NCI-H146 treated with DMSO at 0.1 percent for 48 hours (cell line): Measurements from ENCODE around the gene SDCCAG8.
A peak's percentile ranks its signal among the peaks of the same experiment; 100 is the strongest.
"Not testable (repeated sequence)": the region's sequence is repeated elsewhere in the genome, so short reads cannot be mapped to it uniquely, and the experiment has no call there.

Source experiments
- DNase-seq: peaks from one replicate; lab custom pipeline; 2025; ENCODE audit not compliant: unreplicated experiment; lab: John Stamatoyannopoulos, UW

Gene SDCCAG8

GRCh38 chr1:243255791-243256512 is at the start of gene SDCCAG8:
Gene SDCCAG8 (plus strand): TSS chr1:243256041. CDS start chr1:243256174, 133 bp downstream.
- peak; percentile 98 for DNase-seq

DNA sequence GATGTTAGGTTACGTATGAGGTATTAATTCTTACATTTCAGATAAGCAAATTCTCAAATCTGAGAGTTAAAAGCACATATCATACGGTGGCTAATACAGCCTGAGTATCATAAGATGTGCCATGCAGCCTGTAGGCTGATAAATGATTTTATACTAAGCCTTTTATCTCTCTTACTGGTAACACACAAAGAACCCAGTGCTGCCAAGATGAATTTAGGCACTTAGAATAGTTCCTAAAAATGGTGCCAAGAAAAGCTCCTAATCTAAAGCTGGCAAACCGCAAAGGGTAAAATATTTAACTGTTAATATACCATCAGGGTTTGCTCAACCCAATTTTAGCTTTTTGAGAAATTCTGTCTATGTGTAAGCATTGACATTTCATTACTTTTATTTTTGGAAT is 43.9 kb upstream of the SDCCAG8 start:
- DNase-seq = not testable (repeated sequence)

GRCh38 chr1:243213045-243213787 is 42.6 kb upstream of the SDCCAG8 start:
- DNase-seq = no peak

GRCh38 chr1:243215276-243215875 is 40.5 kb upstream of the SDCCAG8 start:
- DNase-seq = not testable (repeated sequence)

- no peak for DNase-seq
Measured at GRCh38 chr1:243216741-243217140, 39.1 kb upstream of the SDCCAG8 start.

- no peak for DNase-seq
Measured at GRCh38 chr1:243217349-243217748, 38.5 kb upstream of the SDCCAG8 start.

DNA sequence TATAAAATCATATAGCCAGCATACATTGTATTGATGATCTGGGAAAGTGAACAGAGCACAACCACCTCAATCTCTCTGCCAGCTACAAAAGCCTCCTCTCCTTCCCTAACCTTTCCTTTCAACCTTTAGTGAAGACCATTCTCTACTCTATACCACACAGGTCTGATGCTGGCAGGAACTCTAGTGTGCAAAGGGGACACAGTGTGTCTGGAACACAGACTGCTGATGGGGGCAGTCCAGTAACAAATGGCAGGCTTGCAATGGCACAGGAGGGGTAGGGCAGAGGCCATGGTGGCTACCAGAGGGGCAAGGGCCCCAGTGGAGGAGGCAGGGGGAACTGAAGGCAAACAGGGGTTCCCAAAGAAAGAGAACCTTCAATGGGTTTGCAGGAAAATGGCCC is 37.8 kb upstream of the SDCCAG8 start:
- no peak for DNase-seq

GRCh38 chr1:243227622-243228021 is 28.2 kb upstream of the SDCCAG8 start:
- DNase-seq = no peak

GRCh38 chr1:243229526-243229925 is 26.3 kb upstream of the SDCCAG8 start:
- no peak for DNase-seq

DNA sequence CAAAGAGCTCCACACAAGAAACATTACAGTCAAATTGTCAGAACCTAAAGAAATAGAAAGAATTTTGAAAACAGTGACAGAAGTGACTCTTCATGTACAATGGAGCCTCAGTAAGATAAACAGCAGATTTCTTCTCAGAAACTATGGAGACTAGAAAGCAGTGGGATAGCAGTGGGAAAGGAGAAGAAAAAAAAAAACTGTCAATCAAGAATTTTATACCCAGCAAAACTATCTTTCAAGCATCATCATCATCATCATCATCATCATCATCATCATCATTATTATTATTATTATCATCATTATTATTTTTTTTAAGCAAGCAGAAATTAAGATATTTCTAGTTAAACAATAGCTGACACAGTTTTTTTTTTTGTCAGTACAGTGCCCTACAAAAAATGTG is 24.9 kb upstream of the SDCCAG8 start:
- peak; percentile 6 for DNase-seq

DNA sequence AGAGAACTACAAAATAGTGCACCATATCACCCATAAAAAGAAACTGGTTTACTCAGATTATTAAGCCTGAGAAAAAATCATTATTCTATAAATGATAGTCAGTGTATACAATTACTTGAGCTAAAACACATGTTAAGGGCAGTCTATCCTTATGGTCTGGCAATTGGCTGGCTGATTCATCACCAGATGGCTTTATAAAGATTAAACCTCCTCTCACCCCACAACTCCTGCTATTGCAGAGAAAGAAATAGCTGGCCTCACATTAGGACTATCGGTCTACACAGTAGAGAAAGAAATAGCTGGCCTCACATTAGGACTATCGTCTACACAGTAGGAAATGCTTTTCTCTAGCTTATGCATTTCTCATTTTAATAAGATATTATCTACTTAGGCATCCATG is 21.9 kb upstream of the SDCCAG8 start:
- DNase-seq = no peak

- no peak for DNase-seq
Measured at GRCh38 chr1:243234978-243235647, 20.7 kb upstream of the SDCCAG8 start.

DNA sequence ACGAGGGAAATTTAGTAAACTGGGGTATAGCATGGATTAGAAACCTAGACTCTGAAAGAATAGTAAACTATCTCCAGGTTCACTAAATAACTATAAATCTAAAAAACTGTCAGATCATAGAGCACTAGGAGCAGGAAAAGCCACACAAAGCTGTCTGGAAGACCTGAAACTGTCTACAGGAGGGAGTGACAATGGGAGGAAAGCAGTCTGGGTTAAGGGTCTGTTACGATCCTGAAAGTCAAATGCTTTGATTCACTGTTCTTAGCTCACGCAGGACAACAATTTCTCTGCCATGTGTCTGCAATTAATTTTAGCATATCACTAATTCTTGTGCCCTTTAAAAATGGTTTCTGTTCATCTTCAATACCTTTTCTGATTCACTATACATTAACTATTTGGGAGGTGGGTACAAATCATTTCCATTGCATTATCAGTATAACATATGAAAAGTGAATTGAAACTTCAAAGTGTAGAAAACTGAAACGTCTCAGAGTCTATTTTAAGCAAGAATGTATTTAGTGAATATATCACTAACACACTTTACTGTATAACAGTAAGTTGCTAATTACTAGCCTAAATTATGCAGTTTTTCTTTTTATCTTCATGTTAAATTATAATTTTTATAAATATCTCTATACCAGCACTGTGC is 19.1 kb upstream of the SDCCAG8 start:
- no peak for DNase-seq

DNA sequence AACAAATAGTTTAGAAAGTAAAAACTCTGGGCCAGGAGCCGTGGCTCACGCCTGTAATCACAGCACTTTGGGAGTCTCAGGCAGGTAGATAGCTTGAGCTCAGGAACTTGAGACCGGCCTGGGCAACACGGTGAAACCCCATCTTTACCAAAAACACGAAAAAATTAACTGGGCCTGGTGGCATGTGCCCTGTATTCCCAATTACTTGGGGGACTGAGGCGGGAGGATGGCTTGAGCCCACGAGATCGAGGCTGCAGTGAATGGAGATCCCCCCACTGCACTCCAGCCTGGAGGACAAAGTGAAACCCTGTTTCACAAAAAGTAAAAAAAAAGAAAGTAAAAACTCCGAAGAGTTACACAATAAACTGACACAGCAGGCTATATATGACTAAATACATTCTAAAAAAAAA is 11.4 kb upstream of the SDCCAG8 start:
- no peak for DNase-seq

- no peak for DNase-seq
Measured at GRCh38 chr1:243246916-243247315, 8.9 kb upstream of the SDCCAG8 start.

- no peak for DNase-seq
Measured at GRCh38 chr1:243247901-243248300, 7.9 kb upstream of the SDCCAG8 start.

GRCh38 chr1:243249214-243249613 is 6.6 kb upstream of the SDCCAG8 start:
- DNase-seq = no peak

DNA sequence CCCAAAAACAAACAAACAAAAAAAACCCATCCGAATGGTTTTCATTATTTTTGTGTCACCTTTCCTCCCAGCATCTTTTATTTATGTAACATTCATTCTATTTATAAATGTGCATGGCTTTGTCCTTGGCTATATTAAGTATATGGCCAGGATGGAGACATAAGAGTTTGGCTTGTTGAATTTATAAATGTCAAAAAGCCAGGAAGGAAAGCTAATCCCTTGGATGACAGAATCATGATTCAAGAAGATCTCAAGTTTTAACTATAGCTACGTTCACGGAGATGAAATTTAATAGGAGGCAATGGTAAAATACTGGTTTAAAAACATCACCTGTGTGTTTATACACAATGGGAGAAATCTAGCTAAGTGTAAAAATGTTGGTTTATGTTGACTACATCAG is 5.7 kb upstream of the SDCCAG8 start:
- DNase-seq = no peak

DNA sequence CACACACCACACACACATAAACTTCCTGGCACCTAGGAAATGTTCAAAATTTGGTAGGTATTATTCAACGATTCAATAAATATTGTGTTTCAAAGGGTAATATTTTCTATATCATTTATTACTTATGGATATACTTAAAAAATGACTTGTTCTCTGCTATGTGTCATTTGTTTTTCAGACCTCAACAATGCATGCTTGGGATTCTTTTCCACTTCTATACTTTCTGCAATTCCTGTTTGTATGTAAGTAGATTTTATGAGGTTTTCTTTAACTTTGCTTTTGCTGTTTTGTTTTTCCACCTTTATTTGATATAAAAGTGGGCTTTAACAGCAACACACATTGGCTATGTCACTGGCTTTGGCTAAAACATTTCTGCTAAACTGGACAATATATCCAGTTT is 4.3 kb upstream of the SDCCAG8 start:
- DNase-seq = no peak

DNA sequence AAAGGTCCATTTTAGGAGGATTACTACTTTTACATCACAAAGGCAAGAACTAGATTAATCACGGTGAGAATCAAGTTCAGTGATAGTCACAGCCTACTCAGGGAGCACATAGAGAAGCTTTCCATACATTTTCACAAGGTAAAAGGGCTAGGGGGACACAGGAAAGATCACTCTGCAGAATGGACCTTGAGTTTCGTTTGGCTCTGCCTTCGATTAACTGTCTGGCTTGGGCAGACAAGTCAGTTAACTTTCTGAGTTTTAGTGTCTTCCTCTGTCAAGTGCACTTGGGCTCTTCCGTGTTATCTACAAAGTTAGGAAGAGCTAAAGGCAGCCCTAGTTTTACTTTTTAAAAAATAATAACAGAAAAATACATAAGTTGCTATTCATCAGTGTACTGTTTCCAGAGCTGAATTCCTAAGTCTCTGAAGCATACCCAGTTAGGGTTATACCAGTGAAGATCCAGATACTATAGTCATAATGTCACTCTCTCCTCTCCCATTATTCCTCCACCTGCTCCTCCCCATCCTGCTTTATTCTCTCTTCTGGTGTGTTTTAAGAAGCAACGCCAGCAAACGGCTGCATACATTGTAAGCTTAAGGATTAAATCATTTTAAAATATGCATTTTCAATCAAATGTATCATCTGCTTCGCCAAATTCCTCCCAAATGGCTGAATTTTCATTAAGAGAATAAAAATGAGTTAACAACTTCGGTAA is 2.5 kb upstream of the SDCCAG8 start:
- peak; percentile 19 for DNase-seq

DNA sequence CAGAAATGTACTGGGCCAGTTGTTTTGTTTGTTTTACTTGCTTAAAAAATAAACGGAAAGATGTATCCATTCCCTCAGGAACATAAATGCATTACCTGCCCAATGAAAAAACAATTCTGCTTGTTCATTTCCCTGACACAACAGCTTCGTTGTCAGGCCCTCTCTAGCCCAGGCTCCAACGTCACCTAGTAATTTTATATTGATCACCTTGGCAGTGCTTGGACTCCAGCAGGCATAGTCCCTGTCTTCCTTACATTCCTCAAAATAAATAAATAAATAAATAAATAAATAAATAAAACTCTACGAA is 2.0 kb upstream of the SDCCAG8 start:
- no peak for DNase-seq
